GM13977 (cell line): ENCODE results near the gene PDGFA.

Experiments
- DNase-seq: peaks from one replicate; pipeline ENCODE4 v3.0.0; 2012; ENCODE audit warnings: low spot score
- in situ Hi-C: fragments of 300-500 bp; cut with MboI; formaldehyde crosslinking; loops from one replicate; pipeline ENCODE4 v1.12.0; 2022; ENCODE audit warnings: low sequenced_read_pairs, low pct_unique_long_range_greater_than_20kb, mixed read lengths, inconsistent platforms; ENCODE audit not compliant: unreplicated experiment
- TF ChIP-seq, protein P1 (sequence below): IDR thresholded peaks from 2 replicates; pipeline ENCODE4 v1.5.1; 2012; ENCODE audit warnings: mild to moderate bottlenecking, control low read depth; ENCODE audit not compliant: insufficient read depth; ENCODE audit errors: extremely low read depth, missing control alignments

The PDGFA gene

DNA sequence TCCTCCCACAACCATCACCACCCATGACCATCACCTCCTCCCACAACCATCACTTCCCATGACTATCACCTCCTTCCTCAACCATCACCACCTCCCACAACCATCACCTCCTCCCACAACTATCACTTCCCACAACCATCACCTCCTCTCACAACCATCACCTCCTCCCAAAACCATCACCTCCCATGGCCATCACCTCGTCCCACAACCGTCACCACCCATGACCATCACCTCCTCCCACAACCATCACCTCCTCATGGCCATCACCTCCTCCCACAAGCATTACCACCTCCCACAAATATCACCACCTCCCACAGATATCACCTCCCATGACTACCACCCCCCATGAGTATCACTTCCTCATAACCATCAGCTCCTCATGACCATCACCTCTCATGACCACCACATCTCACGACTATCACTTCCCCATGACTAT lies 52.2 kb downstream of the PDGFA start:
- in situ Hi-C loops, result no loop called here
- TF ChIP-seq, protein P1, sequence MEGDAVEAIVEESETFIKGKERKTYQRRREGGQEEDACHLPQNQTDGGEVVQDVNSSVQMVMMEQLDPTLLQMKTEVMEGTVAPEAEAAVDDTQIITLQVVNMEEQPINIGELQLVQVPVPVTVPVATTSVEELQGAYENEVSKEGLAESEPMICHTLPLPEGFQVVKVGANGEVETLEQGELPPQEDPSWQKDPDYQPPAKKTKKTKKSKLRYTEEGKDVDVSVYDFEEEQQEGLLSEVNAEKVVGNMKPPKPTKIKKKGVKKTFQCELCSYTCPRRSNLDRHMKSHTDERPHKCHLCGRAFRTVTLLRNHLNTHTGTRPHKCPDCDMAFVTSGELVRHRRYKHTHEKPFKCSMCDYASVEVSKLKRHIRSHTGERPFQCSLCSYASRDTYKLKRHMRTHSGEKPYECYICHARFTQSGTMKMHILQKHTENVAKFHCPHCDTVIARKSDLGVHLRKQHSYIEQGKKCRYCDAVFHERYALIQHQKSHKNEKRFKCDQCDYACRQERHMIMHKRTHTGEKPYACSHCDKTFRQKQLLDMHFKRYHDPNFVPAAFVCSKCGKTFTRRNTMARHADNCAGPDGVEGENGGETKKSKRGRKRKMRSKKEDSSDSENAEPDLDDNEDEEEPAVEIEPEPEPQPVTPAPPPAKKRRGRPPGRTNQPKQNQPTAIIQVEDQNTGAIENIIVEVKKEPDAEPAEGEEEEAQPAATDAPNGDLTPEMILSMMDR, result no peak
- no peak for DNase-seq

DNA sequence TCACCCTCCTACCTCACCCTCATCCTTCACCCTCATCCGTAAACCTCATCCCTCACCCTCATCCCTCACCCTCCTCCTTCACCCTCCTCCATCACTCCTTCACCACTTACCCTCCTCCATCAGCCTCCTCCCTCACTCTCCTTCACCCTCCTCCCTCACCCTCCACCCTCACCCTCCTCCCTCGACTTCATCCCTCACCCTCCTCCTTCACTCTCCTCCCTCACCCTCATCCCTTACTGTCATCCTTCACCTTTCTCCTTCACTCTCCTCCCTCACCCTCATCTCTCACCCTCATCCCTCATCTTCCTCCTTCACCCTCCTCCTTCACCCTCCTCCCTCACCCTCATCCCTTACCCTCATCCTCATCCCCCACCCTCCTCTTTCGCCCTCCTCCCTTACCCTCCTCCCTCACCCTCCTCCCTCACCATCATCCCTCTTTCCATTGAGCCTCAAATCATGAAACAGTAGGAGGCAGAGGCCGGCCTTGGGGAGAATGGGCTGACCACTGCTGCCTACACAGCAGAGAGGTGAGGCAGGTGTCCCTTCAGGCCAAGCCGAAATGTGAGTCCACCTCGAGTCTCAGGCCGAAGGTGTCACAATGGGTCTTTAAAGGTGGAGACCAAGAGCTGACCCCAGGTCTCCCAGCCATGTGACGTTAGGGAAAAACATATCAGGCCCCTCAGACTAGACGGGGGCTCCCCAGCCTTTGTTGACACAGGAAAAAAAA lies 53.0 kb downstream of the PDGFA start:
- TF ChIP-seq, protein P1, result no peak
- DNase-seq, result no peak
- in situ Hi-C loops, result no loop called here

DNA sequence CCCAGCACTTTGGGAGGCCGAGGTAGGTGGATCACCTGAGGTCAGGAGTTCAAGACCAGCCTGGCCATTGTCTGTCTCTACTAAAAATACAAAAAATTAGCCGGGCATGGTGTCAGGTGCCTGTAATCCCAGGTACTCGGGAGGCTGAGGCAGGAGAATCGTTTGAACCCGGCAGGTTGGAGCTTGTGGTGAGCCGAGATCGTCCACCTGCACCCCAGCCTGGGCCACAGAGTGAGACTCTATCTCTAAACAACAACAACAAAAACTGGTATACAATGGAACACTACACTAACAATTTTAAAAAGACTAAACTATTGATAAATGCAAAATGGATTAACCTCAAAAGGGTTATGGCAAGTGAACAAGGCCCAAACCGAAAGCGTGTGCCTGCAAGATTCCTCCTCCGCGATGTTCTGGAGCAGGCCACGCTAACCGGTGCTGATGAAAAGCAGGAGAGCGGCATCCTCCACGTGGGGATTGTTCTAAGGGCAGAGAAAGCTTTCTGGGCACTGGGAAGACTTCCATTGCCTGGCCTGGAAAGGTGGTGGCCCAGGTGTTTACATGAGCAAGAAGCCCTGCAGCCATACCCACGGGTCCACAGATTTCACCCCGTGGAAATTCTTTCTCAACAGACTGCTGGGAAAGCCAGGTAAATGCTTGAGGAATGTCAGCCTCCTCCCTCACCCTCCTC lies 53.8 kb downstream of the PDGFA start:
- DNase-seq, result no peak
- in situ Hi-C loops, result no loop called here
- TF ChIP-seq, protein P1, result no peak

DNA sequence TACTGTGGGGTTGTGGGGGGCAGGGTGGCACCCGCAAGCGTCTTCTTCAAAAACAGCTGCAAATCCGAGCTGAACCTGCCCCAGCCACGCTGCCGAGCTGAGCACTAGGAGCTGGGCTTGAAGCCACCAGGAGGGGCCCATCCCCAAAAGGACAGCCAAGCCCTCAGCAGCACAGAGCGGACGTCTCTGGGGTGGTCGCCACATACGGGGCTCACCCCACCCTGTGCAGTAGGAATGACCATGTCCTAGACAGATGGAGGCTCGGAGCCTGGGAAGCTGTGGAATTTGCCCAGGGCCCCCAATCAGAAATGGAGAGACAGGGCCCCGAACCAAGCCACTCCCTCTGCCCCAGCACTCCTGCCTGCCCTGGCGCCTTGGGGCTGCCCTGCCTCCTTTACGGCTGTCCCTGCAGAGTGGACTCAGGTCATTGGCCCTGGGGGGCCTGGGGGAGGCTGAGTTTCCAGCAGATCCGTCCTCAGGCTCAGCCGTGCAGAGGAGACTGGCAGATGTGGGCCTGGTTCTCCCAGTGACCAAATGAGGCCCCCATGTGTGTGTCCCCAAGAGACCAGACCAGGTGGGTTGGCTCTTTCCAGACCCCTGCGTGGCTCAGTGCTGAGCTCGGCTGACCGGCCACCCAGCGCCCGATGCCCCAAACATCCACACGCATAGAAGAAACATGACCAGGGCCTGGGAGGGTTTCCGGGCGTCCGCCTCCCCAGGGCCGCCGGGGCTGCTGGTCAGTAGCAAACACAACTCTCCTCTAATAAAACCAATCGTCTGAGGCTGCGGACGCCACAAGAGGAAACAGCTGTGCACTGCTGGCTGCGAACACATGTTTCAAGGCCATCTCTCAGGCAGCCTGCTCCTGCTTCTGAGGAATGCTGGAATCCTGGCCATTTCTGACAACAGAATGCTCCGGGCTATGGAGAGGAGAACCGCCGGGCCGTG lies 54.9 kb downstream of the PDGFA start:
- TF ChIP-seq, protein P1, result no peak
- in situ Hi-C loops, result no loop called here
- no peak for DNase-seq

DNA sequence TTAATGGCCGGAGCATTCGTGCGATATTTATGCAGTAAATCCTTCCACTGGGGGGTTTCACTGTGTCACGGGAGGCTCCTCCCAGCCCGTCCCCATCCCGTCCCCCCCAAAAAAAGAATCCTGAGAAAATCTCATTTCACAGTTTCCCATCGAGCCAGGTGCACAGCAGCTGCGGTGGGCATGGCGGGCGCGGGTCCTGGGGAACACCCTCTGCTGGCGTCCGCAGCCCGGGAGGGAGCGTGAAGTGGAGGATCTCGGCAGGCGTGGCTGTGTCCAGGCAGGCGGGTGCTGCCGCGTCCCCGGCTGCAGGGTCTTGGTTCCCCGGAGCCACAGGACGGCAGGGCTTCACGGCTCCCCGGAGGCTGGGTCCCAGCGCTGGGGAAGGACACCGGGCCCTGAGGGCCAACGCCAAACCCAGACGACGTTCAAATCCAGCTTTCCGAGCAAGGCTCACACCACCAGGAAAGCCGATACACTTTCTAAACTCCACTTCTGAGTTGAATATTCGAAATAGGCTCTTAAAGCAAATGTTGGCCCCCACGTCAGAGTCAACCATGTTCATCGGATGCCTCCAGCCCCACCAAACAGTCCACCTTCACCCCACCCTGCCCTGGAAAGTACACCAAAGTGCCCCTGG lies 55.7 kb downstream of the PDGFA start:
- in situ Hi-C loops, result no loop called here
- TF ChIP-seq, protein P1, result no peak
- no peak for DNase-seq

DNA sequence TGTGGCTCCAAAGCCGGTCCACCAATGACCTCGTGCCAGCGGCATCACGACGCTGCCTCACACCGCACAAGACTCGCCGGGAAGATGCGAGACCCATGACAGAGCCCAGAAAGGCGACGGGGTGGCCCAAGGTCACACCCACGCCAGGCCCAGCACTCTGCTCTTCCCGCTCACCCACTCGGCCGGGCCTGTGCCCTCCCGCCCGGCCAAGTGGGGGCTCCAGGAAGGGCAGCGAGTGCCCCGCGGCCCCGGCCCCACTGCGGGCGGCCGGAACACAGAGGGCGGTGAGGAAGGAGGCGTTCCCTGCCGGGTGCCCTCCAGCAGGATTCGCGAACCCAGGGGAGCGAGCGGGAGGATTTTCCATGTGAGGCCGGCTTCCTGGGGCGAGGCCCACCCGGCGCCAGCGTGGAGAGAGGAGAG lies 56.3 kb downstream of the PDGFA start:
- TF ChIP-seq, protein P1, result no peak
- in situ Hi-C loops, result no loop called here
- no peak for DNase-seq
